KBM-7 (cell line): ENCODE results near the gene SLC6A11.

Experiments
- DNase-seq: peaks from one replicate; pipeline ENCODE4 v3.0.0-alpha.2; 2015
- in situ Hi-C: fragments of 300-500 bp; cut with MboI; formaldehyde crosslinking; loops from 2 replicates; pipeline ENCODE4 v1.14.3; 2020; ENCODE audit warnings: low sequenced_read_pairs, low pct_unique_long_range_greater_than_20kb, mixed read lengths

SLC6A11 gene

DNA sequence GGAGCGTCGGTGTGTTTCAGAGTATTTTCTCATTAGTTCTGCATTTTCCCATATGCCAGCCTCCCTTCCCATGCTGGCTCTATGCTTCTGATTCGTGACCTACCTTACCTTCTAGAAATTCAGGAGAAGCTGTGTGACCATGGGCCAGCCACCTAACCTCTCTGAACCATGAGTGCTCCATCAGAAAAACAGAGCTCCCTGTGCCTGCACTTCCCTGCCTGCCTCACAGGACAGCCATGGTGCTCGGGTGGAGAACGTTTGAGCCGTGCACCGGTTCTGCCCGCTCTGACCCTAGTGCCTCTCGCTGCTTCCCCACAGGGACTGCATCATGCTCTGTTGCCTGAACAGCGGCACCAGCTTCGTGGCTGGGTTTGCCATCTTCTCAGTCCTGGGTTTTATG lies 102.0 kb downstream of the SLC6A11 start:
- in situ Hi-C loops: no loop called here
- DNase-seq: no peak

DNA sequence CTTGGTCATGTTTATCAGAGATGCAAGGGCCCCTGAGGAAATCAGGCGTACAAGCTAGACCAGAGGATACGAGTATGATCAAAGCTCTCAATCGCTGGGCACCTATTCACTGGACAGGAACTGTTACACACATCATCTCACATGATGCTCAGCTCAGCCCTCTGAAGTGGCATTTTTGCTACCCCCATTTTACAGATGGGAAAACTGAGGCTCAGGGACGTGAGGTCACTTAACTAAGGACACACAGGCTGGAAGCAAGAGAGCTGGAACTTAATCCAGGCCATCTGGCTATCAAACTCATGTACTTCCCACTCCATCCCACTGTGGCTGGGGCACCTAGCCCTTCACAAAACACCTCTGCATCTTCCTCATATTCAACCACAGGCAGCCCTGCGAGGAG lies 103.6 kb downstream of the SLC6A11 start:
- DNase-seq: no peak
- in situ Hi-C loops: no loop called here

GRCh38 chr3:10925436-10926255 lies 109.6 kb downstream of the SLC6A11 start:
- in situ Hi-C loops: no loop called here
- DNase-seq: no peak

- in situ Hi-C loops: no loop called here
- DNase-seq: no peak
Observed at GRCh38 chr3:10926256-10926810, 110.3 kb downstream of the SLC6A11 start.

- in situ Hi-C loops: no loop called here
- no peak for DNase-seq
Observed at GRCh38 chr3:10926811-10927521, 110.9 kb downstream of the SLC6A11 start.

- in situ Hi-C loops: no loop called here
- no peak for DNase-seq
Observed at GRCh38 chr3:10927551-10927950, 111.5 kb downstream of the SLC6A11 start.

- in situ Hi-C loops: no loop called here
- DNase-seq: no peak
Observed at GRCh38 chr3:10928407-10928960, 112.5 kb downstream of the SLC6A11 start.

DNA sequence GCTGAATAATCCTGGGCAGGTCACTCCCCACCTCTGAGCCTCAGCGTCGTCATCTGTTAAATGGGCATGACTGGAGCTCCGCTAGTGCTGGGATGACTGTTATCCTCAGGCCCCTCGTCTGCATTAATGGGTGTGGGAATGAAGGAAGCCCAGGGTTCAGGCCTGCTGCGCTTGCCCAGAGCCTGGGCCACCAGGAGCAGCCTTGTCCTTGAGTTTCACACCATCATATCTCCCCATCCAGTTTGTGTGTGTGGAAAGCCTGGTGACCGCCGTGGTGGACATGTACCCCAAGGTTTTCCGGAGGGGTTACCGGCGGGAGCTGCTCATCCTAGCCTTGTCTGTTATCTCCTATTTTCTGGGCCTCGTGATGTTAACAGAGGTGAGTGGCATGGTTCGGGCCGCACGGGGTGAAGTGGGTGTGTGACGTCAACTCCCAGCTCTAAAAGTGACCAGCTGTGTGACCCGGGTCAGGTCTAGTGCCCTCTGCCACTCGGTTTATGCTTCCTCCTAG lies 113.0 kb downstream of the SLC6A11 start:
- in situ Hi-C loops: no loop called here
- DNase-seq: no peak

DNA sequence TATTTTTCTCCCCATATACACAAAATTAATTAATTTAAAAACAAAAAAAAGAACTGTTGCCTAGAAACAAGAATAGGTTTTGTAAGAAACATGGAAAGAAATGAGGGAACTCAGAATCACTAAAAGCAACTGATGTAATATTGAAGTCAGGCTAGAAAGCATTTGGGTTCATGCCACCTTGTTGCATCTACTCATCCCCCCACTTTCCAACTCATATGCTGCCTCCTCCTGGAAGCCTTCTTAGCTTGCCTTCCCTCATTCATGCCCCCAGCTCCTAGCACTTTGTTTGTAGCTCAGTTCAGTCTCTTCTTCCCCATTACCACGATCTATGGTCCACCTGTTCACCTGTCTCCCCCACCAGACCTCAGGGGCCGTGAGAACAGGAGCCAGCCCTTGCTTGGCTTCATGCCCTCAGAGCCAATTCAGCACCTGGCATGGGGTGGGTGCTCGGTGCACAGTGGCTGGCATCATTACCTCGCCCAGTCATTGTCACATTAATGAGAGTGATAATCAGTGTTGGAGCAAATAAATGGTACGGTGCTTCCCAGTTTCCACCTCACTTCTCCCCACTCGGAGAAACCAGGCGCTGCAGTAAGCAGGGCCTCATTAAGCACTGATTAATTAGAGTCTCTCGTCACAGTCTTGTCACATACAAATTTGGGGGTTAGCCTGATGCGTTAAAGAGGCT lies 114.1 kb downstream of the SLC6A11 start:
- in situ Hi-C loops: no loop called here

DNA sequence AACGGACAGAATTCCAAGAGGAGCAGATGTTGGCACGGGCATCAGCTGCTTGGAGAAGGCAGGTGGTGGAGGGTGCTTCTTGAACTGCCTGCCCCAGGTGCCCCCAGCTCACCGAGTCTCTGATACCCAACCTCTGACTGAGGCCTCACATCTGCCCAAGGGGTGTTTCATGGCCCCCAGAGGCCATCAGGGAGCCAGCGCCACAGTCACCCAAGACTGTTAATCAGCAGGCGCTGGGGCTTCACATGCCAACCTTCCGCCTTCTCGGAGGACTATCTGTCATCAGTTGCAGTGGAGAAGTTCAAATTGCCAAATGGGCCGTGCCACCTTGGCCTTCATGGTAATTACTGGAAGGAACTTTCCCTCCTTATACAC lies 114.6 kb downstream of the SLC6A11 start:
- in situ Hi-C loops: no loop called here
- no peak for DNase-seq

More for the DNA sequence above, 114.1 kb downstream of the SLC6A11 start:
- DNase-seq: no peak

DNA sequence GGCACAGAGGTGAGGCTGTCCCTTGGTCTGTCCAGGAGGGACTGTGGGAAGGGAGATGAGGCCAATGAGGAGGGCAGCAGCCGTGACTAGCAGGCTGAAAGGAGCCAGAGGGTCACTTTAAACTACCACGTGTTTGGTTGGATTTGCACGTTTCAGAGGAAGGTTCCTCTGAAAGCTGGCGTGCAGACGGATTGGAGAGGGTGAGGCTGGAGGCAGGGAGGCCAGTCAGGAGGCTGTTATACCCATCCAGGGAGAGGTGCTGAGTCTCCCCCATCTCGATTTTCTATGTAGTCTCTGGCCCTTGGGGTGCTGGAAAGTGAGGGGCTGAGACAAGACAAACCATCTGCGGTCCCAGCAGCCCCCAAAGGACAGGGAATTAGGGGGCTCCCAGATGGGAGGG lies 116.6 kb downstream of the SLC6A11 start:
- DNase-seq: no peak
- in situ Hi-C loops: no loop called here

DNA sequence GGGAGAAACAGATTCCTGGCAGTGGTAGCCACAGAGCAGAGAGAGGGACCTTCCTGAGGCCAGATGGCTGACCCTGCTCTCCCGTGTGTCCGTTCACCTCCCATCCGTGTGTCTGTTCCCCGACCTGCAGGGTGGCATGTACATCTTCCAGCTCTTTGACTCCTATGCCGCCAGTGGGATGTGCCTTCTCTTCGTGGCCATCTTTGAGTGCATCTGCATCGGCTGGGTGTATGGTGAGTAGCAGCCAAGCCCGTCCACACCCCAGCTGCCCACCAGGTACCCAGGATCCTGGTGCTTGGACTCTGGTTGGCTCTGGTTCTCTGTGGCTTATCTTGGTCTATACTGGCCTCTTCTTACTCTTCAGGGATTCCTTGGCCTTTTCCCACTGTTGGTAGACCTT lies 117.0 kb downstream of the SLC6A11 start:
- in situ Hi-C loops: no loop called here

GRCh38 chr3:10933470-10933804 lies 117.4 kb downstream of the SLC6A11 start:
- no peak for DNase-seq
- in situ Hi-C loops: no loop called here

More for the DNA sequence above, 117.0 kb downstream of the SLC6A11 start:
- no peak for DNase-seq

DNA sequence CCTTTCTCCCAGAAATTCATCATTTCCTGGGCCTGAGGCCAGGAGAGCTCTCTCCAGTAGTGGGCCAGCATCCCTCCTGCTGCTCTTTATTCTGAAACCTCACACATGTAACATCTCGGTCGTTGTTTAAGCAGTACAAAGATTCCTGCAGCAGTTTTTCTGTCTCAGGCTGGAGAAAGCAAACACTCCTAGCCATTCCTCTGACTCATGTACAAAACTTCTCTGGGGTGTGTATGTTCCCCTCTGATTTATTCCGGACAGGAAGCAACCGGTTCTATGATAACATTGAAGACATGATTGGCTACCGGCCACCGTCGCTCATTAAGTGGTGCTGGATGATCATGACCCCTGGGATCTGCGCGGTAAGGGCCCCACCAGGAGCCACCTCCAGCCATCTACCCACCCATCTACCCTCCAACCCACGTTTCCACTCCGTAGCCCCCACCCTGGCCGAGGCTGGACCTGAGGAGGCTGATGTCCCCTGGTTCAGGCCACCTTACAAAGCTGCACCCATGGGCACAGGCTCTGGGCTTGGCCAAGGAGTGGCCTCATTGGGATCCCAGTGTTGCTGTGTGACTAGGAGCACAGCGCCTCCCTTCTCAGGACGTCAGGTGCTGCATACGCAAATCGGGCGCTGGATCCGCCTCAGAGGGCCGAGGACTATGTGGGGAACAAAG lies 117.9 kb downstream of the SLC6A11 start:
- in situ Hi-C loops: no loop called here
- DNase-seq: no peak

GRCh38 chr3:10935028-10935427 lies 119.0 kb downstream of the SLC6A11 start:
- no peak for DNase-seq
- in situ Hi-C loops: no loop called here

DNA sequence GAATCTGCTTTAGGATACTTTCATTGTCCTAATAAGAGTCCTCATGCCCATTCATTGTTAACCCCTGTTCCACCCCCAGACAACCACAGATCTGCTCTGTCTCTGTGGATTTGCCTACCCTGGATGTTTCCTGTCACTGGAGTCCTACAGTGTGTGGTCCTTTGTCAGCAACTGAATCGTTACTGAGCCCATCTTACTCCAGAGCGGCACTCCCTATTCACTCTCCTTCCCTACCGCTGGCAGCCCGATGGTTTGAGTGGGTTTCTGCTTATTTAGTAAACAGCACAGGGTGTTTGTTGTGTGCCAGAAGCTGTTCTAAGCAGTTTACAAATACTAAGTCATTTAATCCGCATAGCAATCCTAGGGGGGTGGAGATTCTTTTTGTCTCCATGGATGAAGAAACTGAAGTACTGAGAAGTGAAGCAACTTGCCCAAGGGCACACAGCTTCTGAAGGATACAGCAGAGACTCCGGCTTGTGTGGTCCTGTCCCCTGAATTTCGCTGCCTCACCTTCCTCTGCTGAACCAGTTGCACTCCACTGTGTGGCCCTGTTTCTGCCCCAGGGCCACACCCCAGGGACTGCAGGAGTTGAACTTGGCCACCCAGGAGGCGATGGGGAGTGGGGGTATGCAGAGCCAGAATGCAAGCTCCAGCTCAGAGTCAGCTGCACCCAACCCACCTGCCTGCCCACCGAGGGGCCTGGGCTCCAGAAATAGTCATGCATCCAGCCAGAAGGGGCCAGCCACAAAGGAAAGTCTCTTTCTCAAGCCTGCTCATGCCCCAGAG lies 120.0 kb downstream of the SLC6A11 start:
- in situ Hi-C loops: no loop called here
- no peak for DNase-seq

DNA sequence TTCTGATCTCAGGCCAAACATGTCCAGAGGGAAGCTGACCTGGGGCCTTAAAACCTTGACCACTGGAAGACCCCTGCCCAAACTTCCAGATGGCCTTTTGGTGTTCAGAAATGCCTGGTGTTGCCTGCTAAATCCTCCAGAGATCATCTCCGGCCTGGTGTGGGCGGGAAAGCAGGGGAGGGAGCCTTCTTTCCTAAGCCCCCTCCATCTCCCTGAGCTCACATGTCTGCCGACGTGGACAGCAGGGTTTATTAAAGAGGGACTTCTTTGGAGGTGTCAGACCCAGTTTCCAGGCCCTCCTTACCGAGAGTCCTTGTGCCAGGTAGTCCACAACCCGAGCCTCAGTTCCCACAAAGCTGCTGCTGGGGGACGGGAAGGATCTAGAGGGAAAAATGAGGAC lies 120.7 kb downstream of the SLC6A11 start:
- in situ Hi-C loops: no loop called here
- DNase-seq: no peak

- in situ Hi-C loops: no loop called here
Observed at GRCh38 chr3:10937141-10937825, 121.3 kb downstream of the SLC6A11 start.

More at GRCh38 chr3:10937141-10937825, 121.3 kb downstream of the SLC6A11 start:
- DNase-seq: no peak
